ENCODE data around the gene SH3BP2. TPM values are rescaled to one million over a fixed set of nuclear protein-coding genes. Genes with fewer than 3 reads are reported as not detected.
A peak's percentile ranks its signal among the peaks of the same experiment; 100 is the strongest.

SH3BP2 gene
- total RNA-seq, 4 donors from 2014 or later: 29.6 to 43.5 (median 36.7) TPM

DNA sequence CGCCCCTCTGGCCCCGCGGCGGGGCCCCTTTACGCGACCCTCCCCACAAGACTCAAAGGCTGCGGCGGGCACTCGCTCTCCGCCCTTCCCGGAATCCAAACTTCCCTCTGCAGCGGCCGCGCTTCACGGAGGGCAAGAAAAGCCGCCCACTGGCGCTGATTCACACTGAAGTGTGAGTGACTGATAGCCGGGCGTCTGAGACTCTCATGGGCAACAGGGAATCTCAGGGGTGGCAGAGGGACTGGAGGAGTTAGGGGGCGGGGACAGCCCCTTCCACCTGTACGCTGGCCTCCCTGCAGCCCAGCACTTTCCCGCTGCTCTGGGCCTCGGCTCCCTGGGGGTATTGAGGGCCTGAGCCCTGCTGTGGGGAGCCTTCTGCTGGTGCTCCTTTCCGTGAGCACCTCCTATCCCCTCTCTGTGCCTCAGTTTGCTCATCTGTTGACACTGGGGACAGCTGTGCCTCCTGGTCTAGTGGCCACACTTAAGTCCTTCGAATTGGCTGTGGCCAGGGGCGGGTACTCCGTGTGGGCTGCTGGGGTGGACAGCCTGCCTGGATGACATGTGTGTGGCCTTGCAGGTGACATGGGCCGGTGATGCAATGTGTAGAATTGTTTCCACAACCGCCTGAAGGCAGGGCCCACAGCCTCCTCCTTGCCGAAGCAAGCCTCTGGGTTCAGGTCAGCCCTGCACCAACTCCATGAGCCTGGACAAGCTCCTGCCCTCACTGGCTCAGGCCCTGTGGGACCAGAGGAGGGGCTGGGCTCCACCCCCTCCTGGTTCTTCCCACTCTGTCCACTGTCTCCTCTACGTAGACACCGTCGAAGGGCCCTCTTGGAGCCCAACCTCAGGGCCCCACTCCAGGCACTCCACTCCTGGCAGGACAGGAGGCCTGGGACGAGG, 951 bp downstream of the SH3BP2 start:
- Histone ChIP-seq H3K27ac (peak overlapping the region; percentile 10 to 70 (median 25)), H3K36me3 (no peaks in the 10 kb centered on the region), H3K9me3 (no peaks in the 10 kb centered on the region), H3K27me3 (no peaks in the 10 kb centered on the region), H3K4me3 (replicated peaks in 1 of 3) (peak overlapping the region in 2 of 3 donors; percentile 18 to 67), H3K4me1 (peaks cover 49 to 72% of the 10 kb centered on the region in 2 donors)
- 38 to 47% methylated on average over 2 to 9 of the region's 34 CpGs for WGBS, 2 donors
- intact Hi-C loops (cut with DNase I): no loop called here
- DNase-seq: peak in 1 of 2 donors; percentile 59
- TF ChIP-seq, protein P1, sequence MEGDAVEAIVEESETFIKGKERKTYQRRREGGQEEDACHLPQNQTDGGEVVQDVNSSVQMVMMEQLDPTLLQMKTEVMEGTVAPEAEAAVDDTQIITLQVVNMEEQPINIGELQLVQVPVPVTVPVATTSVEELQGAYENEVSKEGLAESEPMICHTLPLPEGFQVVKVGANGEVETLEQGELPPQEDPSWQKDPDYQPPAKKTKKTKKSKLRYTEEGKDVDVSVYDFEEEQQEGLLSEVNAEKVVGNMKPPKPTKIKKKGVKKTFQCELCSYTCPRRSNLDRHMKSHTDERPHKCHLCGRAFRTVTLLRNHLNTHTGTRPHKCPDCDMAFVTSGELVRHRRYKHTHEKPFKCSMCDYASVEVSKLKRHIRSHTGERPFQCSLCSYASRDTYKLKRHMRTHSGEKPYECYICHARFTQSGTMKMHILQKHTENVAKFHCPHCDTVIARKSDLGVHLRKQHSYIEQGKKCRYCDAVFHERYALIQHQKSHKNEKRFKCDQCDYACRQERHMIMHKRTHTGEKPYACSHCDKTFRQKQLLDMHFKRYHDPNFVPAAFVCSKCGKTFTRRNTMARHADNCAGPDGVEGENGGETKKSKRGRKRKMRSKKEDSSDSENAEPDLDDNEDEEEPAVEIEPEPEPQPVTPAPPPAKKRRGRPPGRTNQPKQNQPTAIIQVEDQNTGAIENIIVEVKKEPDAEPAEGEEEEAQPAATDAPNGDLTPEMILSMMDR (IDR thresholded peaks at IDR 0.05): no peak
- TF ChIP-seq POLR2A (IDR thresholded peaks at IDR 0.05): no peak

DNA sequence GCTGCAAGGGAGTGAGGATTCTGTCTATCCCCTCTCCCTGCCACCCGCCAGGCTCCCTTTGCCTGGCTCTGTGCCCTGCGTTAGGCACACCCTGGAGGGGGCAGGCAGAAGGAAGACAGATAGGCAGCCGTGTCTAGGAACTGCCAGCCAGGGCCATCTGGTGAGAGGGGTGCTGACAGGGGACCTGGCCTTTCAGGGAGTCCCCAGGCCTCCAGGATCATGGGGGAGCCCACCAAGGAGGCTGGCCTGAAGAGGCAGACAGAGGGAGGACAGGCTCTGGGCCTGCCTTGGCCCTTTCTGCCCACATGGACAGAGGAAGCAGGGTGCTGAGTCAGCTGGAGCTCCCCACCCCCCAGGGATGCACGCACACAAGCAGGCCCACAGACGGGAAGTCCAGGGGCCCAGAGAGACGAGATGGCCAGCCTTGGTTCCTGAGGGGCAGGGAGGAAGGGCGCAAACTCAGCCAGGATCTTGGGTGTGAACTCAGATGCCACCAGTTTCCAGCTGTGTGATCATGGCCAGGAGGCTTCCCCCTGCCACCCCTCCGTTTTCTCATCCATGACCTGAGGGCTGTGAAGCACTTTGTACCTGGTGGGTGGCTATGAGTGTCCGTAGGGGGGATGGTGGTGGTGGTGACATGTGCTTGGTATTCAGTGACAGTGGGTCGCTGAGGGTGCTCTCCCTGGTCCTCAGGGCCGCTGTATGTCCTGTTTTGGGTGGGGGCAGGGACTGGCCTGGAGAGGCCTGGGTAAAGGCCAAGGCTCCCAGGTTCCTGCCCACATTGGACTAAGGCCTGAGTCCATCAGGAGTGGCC, 1.8 kb downstream of the SH3BP2 start:
- intact Hi-C loops (cut with DNase I): no loop called here
- peak; percentile 64 to 68 for DNase-seq
- Histone ChIP-seq H3K36me3 (no peaks in the 10 kb centered on the region), H3K4me3 (replicated peaks in 1 of 3) (no peak overlapping the region), H3K27ac (peak overlapping the region; percentile 10 to 70 (median 25)), H3K27me3 (no peaks in the 10 kb centered on the region), H3K4me1 (peaks cover 58 to 81% of the 10 kb centered on the region in 2 donors), H3K9me3 (no peaks in the 10 kb centered on the region)
- WGBS, 2 donors: 30 to 53% methylated on average over 3 to 6 of the region's 11 CpGs
- TF ChIP-seq, protein P1 (IDR thresholded peaks at IDR 0.05): no peak
- no peak for TF ChIP-seq POLR2A (IDR thresholded peaks at IDR 0.05)

DNA sequence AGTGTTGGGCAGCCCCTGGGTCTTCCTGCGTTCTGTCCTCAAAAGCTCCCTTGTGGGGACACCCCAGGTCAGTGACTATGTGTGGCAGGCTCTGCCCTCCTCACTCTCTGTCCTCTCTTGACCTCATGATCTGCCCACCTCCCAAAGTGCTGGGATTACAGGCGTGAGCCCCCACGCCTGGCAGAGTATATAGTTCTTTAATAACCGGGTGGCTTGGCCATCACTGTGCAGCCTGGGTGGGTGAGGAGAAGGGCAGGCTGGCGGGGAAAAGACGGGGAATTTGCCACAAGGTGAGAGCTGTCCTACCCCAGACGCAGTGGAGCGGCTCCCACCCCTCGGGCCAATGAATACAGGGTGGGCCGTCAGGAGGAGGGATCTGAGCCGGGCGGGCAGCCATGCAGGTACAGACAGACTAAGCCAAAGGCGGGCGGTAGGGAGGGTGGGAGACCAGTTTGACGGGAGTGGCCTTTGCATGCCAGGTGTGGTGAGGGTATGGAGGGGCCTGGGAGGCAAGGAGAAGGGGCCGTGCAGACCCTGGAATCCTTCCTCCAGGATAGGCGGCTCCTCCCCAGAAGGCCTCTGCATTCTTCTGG, 2.5 kb downstream of the SH3BP2 start:
- intact Hi-C loops (cut with DNase I): no loop called here
- no peaks in the 10 kb centered on the region for H3K36me3 ChIP-seq
- 62 to 66% methylated on average over 16 to 17 of the region's 17 CpGs for WGBS, 2 donors
- DNase-seq: peak; percentile 77 to 83
- peak overlapping the region; percentile 10 to 70 (median 25) for H3K27ac ChIP-seq
- no peak overlapping the region for H3K4me3 ChIP-seq (replicated peaks in 1 of 3)
- H3K9me3 ChIP-seq: no peaks in the 10 kb centered on the region
- H3K4me1 ChIP-seq: peaks cover 65 to 88% of the 10 kb centered on the region in 2 donors
- H3K27me3 ChIP-seq: no peaks in the 10 kb centered on the region
- TF ChIP-seq, protein P1 (IDR thresholded peaks at IDR 0.05): no peak

DNA sequence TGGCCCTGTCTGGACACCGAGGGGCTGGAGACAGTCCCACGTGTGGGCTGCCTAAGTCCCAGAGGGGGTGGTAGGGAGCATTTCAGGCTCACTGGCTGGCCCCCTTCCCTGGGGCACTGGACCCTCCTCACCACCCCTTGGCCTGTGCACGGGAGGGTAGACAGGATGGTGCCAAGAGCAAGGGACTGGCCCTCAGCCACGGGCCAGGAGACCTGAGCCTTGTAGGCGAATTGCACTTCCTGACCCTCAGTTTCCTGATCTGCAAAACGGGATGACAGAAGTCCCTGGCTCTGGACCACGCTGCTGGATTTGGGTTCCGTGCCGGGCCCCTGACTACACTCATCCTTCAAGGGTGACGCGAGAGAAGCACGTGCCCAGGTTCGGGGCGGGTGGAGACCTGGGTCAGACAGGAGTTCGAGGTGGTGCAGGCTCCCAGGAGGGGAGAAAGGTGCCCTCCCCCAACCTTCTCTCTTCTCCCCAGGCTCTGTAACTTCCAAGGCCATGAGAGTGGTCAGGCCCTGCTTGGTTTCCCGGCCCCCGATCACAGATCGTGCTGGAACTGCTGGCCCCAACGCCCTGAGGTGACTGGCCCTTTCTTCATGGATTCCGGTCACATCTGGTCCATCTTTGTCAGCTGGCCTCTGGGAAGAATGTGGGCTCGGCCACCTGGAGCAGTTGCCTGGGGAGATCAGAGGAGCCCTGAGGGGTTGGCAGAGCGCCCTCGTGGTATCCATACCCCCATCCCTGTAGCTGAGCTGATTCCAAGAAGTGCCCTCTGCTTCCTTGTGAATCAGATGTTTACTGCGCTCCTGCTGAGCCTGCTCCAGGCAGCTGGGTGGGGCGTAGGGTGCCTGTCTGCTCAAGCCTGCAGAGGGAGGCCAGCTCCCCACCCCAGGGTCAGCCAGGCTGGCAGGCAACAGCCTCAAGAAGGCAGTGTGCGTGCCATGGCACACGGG, 3.3 kb downstream of the SH3BP2 start:
- DNase-seq: peak; percentile 79 to 84
- intact Hi-C loops (cut with DNase I): no loop called here
- H3K9me3 ChIP-seq: no peaks in the 10 kb centered on the region
- no peak overlapping the region for H3K4me3 ChIP-seq (replicated peaks in 1 of 3)
- peak overlapping the region; percentile 10 to 81 (median 70) for H3K27ac ChIP-seq
- no peaks in the 10 kb centered on the region for H3K36me3 ChIP-seq
- WGBS, 2 donors: 68% methylated on average over 13 to 25 of the region's 27 CpGs
- no peak for TF ChIP-seq POLR2A (IDR thresholded peaks at IDR 0.05)
- TF ChIP-seq, protein P1 (IDR thresholded peaks at IDR 0.05): no peak
- H3K27me3 ChIP-seq: no peaks in the 10 kb centered on the region
- peaks cover 72 to 95% of the 10 kb centered on the region in 2 donors for H3K4me1 ChIP-seq
